IPS-NIHi7 (cell line): Measurements from ENCODE around the gene RASL12.
"Not testable (repeated sequence)": the region's sequence is repeated elsewhere in the genome, so short reads cannot be mapped to it uniquely, and the experiment has no call there.

ENCODE experiments used
- DNase-seq: peaks from one replicate; pipeline ENCODE4 v3.0.0; 2012; ENCODE audit warnings: mixed read lengths; ENCODE audit errors: extremely low spot score

RASL12 gene

DNA sequence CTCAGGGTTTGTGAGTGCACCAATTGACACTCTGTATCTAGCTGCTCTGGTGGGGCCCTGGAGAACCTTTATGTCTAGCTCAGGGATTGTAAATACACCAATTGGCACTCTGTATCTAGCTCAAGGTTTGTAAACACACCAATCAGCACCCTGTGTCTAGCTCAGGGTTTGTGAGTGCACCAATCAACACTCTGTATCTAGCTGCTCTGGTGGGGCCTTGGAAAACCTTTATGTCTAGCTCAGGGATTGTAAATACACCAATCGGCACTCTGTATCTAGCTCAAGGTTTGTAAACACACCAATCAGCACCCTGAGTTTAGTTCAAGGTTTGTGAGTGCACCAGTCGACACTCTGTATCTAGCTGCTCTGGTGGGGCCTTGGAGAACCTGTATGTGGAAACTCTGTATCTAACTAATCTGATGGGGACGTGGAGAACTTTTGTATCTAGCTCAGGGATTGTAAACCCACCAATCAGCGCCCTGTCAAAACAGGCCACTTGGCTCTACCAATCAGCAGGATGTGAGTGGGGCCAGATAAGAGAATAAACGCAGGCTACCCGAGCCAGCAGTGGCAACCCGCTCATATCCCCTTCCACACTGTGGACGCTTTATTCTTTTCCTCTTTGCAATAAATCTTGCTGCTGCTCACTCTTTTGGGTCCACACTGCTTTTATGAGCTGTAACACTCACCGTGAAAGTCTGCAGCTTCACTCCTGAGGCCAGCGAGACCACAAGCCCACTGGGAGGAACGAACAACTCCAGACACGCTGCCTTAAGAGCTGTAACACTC, 8.0 kb upstream of the RASL12 start:
- not testable (repeated sequence) for DNase-seq

DNA sequence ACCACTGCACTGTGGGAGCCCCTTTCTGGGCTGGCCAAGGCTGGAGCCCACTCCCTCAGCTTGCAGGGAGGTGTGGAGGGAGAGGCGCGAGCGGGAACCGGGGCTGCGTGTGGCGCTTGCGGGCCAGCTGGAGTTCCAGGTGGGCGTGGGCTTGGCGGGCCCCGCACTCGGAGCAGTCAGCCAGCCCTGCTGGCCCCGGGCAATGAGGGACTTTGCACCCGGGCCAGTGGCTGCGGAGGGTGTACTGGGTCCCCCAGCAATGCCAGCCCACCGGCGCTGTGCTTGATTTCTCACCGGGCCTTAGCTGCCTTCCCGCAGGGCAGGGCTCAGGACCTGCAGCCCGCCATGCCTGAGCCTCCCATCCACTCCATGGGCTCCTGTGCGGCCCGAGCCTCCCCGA, 7.2 kb upstream of the RASL12 start:
- DNase-seq: not testable (repeated sequence)

DNA sequence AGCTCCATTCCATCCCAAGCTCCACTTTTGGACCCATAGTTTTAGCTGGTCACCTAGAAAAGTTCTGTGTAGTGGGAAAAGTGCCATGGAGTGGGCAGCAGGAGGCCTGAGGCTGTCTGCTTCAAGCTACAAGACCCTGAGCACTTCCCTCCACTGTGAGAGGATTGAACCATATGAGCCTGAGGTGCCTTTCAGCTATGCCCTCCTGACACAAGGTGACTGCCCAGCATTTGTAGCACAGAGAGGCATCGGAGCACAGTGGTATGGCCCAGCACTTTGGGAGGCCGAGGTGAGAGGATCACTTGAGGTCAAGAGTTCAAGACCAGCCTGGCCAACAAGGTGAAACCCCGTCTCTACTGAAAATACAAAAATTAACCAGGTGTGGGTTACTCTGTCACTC, 4.8 kb upstream of the RASL12 start:
- no peak for DNase-seq

GRCh38 chr15:65072027-65072426, 4.2 kb upstream of the RASL12 start:
- no peak for DNase-seq

DNA sequence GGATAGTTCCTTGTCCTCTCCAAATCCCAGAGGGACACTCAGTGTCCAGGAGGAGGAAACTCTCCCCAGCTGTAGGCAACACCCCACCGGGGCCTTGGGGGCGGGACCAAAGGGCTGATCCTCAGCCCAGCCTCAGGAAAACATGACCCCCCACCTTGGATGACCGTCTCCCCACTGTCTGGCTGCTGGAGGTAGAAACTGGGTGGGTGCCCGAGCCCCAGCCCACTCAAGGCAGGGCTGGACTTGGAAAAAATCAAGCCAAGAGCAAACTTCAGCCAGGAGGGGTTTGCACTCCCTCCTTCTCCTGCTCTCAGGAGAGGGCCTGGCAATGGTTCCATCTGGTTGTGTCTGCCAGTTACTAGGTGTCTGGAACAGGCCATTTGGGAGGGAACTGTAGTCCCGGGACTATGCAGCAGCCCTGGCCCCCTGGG, 3.6 kb upstream of the RASL12 start:
- no peak for DNase-seq

DNA sequence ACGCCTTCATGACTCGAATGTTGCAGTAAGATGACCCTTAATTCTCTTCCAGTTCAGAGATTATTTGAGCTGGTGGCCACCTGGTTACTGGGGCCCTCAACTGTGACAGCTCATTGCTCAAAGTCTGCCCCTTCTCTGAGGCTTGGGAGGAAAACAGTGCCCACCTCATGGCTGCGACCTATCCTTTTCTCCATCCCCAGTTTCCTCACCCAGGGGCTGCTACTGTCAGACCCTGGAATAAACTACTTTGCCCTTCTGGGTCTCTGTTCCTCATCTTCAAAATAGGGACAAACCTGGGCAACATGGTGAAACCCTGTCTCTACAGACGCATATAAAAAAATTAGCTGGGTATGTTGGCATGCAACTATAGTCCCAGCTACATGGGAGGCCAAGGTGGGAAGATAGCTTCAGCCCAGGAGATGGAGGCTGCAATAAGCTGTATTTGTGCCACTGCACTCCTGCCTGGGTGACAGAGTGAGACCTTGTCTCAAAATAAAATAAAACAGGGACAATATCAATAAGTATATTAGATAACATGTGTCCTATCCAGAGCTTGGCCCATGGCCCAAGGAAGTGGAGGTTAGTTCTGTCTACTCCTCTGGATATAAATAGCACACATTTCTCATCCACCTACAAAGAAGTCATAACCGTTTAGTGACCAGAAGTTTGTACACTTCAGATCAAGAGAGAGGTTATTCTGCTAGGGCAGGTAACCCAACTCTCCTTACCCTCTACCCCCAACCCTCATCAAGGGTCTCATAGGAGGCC, 2.2 kb upstream of the RASL12 start:
- no peak for DNase-seq

DNA sequence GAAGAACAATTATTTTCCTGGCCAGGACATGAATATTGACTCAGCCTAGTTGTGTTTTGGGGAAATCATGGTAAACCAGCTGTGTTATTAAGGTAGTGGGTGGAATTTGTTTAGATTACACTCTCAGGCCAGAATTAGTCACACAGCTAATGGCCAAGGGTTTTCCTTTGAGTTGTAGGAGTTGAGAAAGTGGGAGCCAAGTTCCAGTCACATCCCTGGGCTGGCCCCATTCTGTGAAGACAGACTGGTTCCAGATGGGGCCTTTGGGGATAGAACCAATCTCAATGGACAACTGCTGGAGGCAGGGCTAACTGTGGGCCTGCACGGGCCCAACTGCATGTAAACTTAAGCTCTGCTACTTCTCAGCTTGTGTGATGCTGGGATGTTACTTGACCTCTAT, 1.4 kb upstream of the RASL12 start:
- DNase-seq: no peak

DNA sequence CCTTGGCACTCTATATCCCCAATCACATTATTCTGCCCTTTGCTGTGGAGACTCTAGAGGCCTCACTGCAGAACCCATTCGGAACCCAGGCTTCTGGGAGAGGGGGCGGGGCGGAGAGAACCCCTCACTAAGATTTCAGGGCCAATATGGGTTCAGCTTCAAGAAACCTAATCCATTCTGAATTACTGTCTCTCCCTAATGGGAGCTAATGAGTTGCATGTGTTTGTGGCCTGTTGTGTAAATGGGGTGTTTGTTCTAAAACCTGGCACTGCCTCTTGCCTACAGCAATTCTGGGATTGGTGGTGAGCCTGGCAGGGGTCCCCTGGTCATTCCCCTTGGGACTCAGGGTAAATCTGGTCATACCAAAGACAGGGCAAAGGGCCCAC, 605 bp upstream of the RASL12 start:
- no peak for DNase-seq

DNA sequence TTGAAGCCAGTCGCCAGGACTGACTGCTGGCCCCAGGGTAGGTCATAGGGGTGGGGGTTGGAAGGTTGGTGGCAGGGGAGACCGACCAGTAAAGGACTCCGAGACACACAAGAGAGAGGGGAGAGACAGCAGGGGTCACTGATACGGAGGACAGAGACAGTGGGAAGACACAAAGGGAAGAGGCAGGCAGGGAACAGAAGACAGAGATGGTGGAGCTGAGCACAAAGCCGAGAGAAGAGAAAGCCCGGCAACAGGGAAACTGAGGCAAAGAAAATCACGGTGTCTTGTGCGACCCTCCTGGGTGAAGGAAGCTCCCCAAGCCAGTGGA, 510 bp downstream of the RASL12 start:
- DNase-seq: no peak

DNA sequence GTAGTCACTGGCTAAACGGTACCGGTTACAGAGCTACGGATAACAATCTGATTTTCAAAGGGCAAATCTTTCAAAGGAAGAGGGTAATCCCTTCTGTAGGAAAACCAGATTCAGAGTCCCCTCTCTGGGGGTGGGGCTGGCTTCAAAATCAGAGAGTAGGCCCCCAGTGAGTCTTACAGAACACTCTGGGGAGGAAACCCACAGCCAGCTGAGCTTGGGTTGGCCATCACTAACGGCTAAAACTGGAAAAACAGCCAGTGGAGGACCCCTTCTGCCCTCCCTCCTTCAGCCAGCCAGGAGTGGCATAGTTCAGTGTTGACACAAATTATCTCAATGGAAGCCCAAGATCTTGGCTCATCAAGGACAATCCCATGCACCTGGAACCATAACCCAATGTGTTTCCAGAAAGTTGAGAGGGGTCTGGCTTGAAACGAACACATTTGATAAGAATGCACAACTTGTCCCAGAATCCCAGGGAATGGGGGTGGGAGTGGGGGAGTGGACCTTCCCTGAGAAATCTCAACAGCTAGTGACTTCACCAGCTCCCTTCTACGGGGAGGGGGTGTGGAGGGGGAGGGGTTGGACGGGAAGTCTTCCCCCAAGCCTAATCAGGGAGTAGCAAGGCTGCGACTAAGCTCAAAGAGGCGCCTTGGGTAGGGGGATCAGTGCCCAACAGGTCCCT, 1.0 kb downstream of the RASL12 start:
- peak; percentile 48 for DNase-seq

DNA sequence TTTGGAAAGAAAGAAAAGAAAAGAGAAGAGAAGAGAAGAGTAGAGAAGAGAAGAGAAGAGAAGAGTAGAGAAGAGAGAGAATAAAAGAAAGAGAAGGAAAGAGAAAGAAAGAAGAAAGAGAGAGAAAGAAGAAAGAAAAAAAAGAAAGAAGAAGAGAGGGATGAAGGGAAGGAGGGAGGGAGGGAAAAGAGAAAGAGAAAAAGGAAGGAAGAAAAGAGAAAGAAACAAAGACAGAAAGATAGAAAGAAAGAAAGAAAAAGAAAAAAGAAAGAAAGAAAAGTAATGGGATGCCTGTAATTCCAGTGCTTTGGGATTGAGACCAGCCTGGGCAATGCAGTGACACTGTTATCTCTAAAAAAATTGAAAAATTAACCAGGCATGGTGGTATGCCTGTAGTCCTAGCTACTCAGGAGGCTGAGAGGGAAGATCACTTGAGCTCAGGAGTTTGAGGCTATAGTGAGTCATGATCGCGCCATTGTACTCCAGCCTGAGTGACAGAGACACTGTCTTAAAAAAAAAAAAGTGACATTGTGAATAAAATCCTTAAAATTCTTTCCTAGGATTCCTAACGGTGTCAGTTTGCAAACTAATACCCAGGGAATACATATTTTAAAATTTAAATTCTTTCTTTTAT, 1.7 kb downstream of the RASL12 start:
- DNase-seq: no peak

DNA sequence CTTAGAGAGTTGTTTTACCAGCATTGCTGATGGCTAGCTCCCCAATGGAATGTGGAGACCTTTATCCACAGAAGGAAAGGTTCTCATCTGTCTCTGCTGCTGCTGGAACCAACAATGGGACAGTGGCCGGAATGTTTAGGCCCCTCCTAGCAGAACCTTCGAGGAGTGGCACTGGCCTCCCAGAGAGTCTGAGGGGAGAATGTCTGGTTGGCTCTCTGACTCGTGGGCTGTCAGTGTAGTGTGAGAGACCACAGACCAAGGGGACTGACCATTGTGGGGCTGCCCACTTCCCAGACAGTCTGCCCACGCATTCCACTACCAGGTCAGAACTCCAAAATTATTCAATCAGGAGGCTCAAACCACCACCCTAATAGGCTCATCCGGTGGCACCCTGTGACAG, 5.1 kb downstream of the RASL12 start:
- no peak for DNase-seq

- DNase-seq: no peak
Measured at GRCh38 chr15:65062061-65062460, 5.7 kb downstream of the RASL12 start.

DNA sequence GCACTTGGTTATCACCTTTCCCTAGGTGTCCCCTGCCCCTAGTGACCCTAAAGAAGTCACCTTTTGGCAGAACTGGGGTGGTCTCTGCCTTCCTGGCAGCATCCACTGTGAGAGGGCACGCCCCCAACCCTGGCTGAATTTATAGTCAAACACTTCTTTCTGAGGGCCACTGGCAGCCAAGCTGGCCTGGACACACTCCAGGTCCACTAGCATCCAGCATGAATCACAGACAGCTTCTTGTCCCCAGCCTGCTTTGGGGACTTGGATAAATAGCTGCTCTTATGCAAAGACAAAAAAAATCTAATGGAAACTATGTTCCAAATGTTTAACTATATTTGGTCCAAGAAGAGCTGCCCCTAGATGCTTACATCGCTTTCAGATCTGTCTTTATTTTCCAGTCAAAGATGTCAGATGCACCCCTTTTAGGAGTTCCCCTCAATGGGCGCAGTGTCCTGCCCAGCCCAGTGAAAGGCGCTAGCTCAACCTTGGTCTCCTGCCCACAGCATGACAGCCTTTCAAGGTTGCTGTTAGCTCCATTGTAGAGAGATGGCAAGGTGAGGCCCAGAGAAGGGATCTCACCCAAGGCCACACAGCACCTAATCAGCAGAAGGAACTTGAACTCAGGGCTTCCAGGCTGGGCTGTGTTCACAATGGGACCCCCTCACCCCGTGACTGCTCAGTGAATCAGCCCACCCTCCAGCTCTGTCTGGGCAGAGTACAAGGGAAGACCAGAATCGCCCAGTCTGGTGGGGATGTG, 7.0 kb downstream of the RASL12 start:
- DNase-seq: no peak

DNA sequence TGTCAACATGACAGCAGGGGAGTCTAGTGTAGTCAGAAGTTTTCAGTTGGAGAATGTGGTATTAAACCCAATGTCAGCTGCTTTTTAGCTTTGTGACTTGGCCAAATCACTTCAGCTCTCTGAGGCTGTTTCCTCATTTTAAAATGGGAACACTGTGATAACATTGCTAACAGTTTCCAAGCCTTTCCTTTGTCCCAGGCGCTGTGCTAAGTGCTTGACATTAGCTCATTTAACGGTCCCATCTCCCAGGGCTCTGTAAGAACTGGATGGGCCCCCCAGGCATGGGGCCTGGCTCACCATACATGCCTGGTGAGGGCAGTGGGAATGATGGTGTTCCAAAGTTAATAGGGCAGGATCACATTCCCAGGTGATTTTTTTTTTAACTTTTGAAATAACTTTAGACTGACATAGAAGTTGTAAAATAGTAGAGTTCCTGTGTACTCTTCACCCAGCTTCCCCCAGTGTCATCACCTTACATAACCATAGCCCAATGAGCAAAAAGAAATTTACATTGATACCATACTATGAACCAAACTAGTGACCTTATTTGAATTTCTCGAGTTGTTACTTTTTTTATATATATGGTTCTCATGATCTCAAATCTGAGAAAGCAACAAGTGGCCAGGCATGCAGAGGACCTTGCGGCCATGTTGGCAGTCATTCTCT, 7.7 kb downstream of the RASL12 start:
- DNase-seq: no peak

- DNase-seq: no peak
Measured at GRCh38 chr15:65059369-65059750, 8.4 kb downstream of the RASL12 start.

DNA sequence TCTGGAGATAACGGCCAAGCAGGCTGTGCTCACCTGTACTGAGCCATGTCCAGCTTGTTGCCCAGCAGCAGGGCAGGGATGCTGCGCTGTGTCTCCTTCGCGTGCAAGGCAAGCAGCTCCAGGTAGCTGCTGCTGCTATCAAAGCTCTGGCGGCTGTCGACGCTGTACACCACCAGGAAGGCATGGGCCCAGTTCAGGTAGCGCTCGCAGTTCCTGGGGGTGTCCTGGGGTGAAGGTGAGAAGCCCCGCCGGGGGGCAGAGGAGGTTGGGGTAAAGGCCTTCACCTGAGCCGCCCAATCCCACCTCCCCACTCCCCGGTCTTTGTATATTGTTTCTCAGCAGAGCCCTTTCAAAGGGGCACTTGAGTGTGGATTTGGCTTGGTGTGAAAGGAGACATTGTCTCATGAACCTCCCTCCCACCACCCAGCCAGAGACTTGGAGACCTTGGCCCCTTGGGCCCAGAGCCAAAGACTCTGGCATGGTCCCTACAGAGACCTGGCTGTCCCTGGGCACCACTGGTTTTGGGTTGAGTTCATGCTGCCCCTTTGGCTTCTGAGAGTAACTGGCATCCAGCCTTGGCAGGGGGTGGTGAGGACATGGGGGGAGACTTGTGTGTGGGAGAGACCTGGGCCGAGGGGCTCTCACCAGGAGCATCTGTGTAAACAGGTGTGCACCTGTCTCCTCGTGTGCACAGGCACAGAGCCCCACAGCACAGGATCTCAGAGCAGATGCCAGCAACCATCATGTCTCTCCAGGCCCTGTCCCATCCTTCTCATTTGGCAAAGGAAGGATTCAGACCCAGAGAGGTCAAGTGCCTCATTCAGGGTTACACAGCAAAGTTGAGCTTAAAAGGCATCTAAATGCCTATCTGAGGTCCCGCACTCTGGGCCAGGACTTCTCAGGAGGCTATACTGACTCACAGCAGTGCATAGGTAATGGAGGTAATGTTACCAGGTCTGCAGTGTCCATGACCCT, 9.1 kb downstream of the RASL12 start:
- DNase-seq: no peak

GRCh38 chr15:65057549-65057940, 10.2 kb downstream of the RASL12 start:
- DNase-seq: no peak

DNA sequence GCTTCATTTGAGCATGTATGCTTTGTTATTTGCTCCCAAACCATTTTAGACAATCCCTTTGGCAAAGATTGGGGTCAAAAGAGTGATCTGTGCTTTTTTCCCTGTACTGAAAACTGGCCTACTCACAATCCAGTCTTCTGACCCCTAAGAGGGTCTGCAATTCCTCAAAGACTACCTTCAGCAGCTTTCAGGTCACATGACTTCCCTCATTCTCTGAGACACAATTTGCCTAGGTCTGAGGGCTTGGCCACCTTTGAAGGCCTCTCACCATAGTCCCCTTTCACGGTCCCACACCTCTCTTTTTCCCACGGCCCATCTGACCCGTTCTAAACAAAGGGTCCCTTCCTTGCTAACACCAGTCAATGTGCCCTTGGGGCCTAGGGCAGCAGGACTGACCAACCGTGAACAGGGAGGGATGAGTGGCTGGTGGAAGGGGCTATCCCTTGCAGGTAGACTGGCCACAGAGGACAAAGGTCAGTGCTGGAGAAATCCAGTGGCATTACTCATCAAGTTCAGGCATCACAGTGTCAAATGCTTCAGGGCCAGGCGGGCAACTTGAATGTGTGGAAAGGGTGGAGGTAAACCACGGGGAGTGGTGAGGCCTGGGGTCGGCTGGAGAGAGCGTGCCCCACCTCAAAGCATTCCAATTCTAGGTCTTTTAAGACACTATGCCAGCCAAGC, 10.8 kb downstream of the RASL12 start:
- DNase-seq: no peak
